HepG2 (cell line): Measurements from ENCODE around the gene LEP.

ENCODE experiments used
- GPBP1L1 ChIP-seq: sonication (generic); formaldehyde crosslinking; IDR thresholded peaks from 2 replicates; pipeline ENCODE4 v1.5.0; 2020; ENCODE audit warnings: mild to moderate bottlenecking, missing genetic modification reagents
- MAX ChIP-seq: IDR thresholded peaks from 2 replicates; pipeline ENCODE4 v1.6.1; 2012; ENCODE audit warnings: inconsistent platforms
- MXD1 ChIP-seq: sonication (generic); formaldehyde crosslinking; IDR thresholded peaks from 2 replicates; pipeline ENCODE4 v1.4.0; 2020; ENCODE audit warnings: mild to moderate bottlenecking, missing genetic modification reagents
- POLR2A ChIP-seq, 2 experiments: IDR thresholded peaks; 2 replicates each; pipeline ENCODE4 v1.6.1; 2011; ENCODE audit warnings: low read depth in 2 of 2, low read length in 2 of 2, mild to moderate bottlenecking in 1 of 2, moderate library complexity in 1 of 2; ENCODE audit not compliant: insufficient read depth in 1 of 2
- TBL1XR1 ChIP-seq: fragments of 150-350 bp; IDR thresholded peaks from 2 replicates; pipeline ENCODE4 v1.6.1; 2014; ENCODE audit warnings: borderline replicate concordance, low read length; ENCODE audit not compliant: partially characterized antibody

- TF ChIP-seq TBL1XR1 = no peak
- TF ChIP-seq MXD1 (CRISPR knock-in tag) = no peak
- TF ChIP-seq POLR2A (IDR thresholded peaks at IDR 0.05; ENCODE audit: insufficient read depth in 1 of 2, low read depth in 2 of 2, low read length in 2 of 2) = no peak
- TF ChIP-seq GPBP1L1 = no peak
- TF ChIP-seq MAX = no peak
These were observed 62.1 kb downstream of the LEP start for GRCh38 chr7:128303133-128303532.
